HG03565 (cell line): ENCODE measurements around the gene KIFAP3.
"Not testable (repeated sequence)": the region's sequence is repeated elsewhere in the genome, so short reads cannot be mapped to it uniquely, and the experiment has no call there.

ENCODE experiments used
- ATAC-seq: cut with Tn5 transposase; IDR thresholded peaks from one replicate; pipeline ENCODE4 v1.9.1; 2021; ENCODE audit warnings: mild to moderate bottlenecking, moderate library complexity; ENCODE audit not compliant: unreplicated experiment

The KIFAP3 gene

GRCh38 chr1:170074250-170075157, at the start of gene KIFAP3:
Gene KIFAP3, minus strand, starts transcription at chr1:170074695. Its CDS starts 228 bp downstream, at chr1:170074467.
- ATAC-seq = peak; percentile 95

- ATAC-seq = no peak
These were observed 47.9 kb upstream of the KIFAP3 start for GRCh38 chr1:170122366-170122765.

GRCh38 chr1:170114906-170115305, 40.4 kb upstream of the KIFAP3 start:
- ATAC-seq = no peak

GRCh38 chr1:170113140-170113539, 38.6 kb upstream of the KIFAP3 start:
- ATAC-seq = not testable (repeated sequence)

GRCh38 chr1:170097449-170097948, 23.0 kb upstream of the KIFAP3 start:
- ATAC-seq = no peak

GRCh38 chr1:170096806-170097340, 22.4 kb upstream of the KIFAP3 start:
- ATAC-seq = no peak

GRCh38 chr1:170095976-170096748, 21.7 kb upstream of the KIFAP3 start:
- no peak for ATAC-seq

GRCh38 chr1:170094697-170095616, 20.5 kb upstream of the KIFAP3 start:
- ATAC-seq = not testable (repeated sequence)

- no peak for ATAC-seq
These were observed 12.0 kb upstream of the KIFAP3 start for GRCh38 chr1:170086399-170087032.

GRCh38 chr1:170085091-170085490, 10.6 kb upstream of the KIFAP3 start:
- no peak for ATAC-seq

- ATAC-seq = no peak
These were observed 4.2 kb upstream of the KIFAP3 start for GRCh38 chr1:170078610-170079189.

GRCh38 chr1:170077926-170078325, 3.4 kb upstream of the KIFAP3 start:
- no peak for ATAC-seq

GRCh38 chr1:170076952-170077351, 2.5 kb upstream of the KIFAP3 start:
- ATAC-seq = not testable (repeated sequence)

- ATAC-seq = no peak
These were observed 1.7 kb upstream of the KIFAP3 start for GRCh38 chr1:170076199-170076598.

GRCh38 chr1:170075186-170075585, 691 bp upstream of the KIFAP3 start:
- ATAC-seq = no peak

GRCh38 chr1:170073893-170074249, 624 bp downstream of the KIFAP3 start:
- no peak for ATAC-seq

GRCh38 chr1:170071378-170071777, 3.1 kb downstream of the KIFAP3 start:
- no peak for ATAC-seq

GRCh38 chr1:170068923-170069322, 5.6 kb downstream of the KIFAP3 start:
- no peak for ATAC-seq

- no peak for ATAC-seq
These were observed 7.2 kb downstream of the KIFAP3 start for GRCh38 chr1:170067253-170067819.
